Stimulated activated CD4-positive, alpha-beta T cell treated with anti-CD3 and anti-CD28 coated beads, Interleukin-2, amount 100 ng/mL, for 24 hours (primary cell): ENCODE results near the gene DNAJB5.
A peak's percentile ranks its signal among the peaks of the same experiment; 100 is the strongest.
"Not testable (repeated sequence)": the region's sequence is repeated elsewhere in the genome, so short reads cannot be mapped to it uniquely, and the experiment has no call there.

ENCODE experiments used
- DNase-seq, 2 donors: peaks; one replicate each; pipeline ENCODE4 v3.0.0-alpha.2; 2020

The DNAJB5 gene

DNA sequence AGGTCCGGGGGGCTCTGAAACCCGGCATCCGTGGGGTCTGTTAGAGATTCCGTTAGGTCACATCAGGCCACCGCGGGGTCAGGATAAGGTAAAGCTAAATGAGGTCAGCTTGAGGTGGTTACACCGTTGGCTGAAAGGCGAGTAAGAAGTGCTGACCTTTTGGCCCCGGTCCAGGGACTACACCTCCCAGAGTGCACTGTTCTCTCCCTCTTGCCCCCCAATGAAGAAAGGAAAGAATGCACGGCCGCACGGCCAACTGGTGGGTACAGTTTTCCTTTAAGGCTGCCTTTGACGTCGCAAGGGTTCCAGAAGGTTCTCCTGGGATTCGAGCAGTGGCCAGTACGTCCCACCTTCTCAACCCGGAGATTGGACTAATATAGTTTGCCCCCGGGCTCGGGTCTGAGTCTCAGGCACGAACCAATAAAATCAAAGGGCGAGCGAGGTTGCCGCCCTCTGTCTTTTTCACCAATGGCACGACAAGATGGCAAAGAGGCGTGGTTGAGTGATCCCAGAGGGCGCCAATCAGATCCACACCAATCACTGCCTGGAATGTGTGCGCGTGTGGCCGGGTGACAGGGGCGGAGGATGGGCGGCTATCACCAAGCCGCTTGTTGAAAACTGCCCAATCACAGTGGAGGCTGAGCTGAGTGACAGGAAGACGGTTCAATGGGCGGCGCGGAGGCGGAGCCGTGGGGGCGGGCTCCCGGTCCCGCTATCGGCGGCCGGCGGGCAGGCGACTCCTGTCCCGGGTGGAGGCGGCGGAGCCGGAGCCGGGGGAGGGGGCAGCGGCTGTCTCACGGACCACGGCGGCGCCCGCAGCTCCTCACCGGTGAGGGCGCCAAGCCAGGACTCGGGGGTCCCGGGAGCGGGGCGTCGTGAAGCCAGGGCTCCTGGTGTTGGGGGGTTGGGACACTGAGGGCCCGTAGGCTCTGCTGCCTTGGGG lies at the start of gene DNAJB5:
Gene DNAJB5 (plus strand): TSS at position 743 of the 943 bp plus-strand sequence. CDS start 886 bp downstream, outside the sequence.
- peak; percentile 95 to 96 for DNase-seq

DNA sequence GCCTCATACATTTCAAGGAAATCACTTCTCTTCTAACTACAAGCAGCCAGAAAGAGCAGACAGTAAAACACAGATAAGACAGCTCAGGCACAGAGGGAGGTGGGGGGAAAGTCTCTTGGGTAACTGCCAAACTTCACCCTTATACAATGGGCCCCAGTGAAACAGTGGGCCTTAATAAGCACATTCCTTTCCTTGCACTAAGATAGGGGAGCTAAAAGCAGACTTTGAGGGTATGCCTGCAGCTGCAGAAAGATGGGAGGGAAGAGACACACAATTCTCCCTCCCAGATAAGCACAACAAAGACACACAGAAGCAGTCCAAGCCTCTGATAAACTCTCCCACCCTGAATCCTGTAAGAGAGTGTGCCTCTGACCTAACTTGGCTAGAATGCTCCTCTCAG lies 49.6 kb upstream of the DNAJB5 start:
- DNase-seq, result not testable (repeated sequence)

DNA sequence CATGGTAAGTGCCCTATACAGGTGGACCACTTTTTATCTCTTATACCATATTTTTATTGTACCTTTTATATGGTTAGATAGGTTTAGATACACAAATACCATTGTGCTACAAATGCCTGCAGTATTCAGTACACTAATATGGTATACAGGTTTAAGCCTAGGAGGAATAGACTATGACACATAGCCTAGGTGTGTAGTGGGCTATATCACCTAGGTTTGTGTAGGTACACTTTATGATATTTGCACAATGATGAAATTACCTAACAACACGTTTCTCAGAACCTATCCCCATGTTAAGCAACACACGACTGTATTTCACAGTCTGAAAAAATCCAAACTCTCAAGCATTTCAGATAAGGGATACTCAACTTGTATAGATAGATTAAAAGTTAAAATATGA lies 41.1 kb upstream of the DNAJB5 start:
- no peak for DNase-seq

DNA sequence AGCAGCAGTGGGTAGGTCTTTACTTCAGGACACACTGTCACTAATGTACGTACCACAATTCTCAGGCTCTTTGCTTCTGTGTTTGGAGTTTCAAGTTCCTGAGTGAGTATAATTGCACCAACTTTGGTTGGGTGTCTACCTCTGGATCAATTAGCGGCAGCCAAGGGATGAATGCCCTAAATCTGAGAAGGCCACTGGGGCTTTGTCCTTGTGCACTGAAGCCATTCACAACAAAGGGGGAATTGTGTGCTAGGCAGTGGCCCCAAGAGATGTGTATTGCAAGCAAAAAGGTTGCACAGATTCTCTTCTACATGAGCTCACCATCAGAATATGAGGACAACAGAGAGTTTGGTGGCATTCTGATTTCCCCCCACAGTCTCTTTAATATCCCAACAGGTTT lies 35.3 kb upstream of the DNAJB5 start:
- DNase-seq, result no peak

DNA sequence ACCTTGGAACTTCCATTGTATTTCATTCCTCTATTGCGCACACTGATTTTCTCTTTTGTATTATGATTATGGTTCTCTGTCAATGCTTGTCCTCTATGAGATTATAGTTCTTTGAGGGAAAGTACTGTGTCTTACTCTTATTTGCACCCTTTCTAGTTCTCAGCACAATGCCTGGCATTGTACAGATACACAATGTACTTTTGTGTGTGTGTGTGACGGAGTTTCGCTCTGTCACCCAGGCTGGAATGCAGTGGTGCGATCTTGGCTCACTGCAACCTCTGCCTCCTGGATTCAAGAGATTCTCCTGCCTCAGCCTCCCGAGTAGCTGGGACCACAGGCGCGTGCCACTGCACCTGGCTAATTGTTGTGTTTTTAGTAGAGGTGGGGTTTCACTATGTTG lies 33.5 kb upstream of the DNAJB5 start:
- not testable (repeated sequence) for DNase-seq

DNA sequence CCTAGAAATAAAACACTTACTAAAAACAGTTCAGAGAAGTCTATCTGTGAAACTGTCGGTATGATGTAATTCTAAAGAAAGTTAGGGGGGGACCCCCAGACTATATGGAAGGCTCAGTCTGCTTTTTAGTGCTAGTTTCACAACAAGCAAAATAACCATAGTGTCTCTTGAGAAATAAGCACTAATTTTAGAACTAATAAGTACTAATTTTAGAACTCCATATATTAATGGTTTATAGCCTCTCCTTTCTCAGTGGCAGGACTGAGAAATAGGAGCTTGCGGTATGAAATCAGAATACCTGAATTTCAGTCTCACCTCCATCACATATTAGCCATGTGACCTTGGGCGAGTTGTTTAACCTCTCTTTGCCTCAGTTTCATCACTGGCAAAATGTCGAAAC lies 32.9 kb upstream of the DNAJB5 start:
- no peak for DNase-seq

DNA sequence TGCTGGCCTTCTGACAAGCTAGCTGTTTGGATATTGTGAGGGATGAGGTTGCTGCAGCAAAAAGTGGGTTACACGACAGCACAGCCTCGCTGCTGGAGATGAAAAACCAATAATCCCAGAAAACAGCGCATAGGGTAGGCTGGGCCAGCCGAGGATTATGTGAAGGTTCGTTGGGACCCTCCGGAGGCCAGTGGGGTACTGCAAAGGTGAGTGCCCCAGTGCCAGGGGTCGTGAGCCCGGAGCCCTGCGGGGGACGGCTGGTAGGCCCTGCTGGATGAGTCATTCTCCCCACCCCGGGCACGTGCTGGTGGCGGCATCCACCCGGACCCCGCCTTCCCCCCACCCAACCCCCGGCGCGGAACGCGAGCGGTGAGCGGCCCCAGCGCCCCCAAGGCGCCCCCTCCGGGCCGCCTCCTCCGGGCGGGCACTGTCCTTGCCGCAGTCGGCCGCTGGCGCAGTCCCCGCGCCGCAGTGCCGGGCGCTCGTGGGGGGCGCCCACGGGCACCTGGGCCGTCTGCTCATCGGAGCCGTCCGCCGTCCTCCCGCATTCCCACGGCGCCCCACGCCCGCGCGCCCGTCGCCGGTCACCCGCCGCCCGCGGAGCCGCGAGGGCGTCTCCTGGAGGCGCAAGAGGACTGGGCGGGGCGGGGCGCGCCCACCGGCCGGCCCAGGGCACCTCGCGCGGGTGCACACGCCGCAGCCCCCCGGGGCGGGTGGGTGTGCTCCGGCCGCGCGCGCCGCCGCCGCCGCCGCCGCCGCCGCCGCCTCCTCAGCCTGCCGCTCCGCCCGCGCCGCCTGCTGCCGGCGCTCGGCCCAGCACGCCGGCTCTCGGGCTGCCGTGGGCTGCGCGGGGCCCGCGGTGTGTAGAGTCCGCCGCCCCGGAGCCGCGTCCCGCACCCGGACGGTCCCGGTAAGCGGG lies 31.8 kb upstream of the DNAJB5 start, which contains the start of gene PHF24:
Gene PHF24 (plus strand): TSS at position 794 of the 919 bp plus-strand sequence. CDS start 13,014 bp downstream, outside the sequence.
- DNase-seq, result peak; percentile 22 to 25

DNA sequence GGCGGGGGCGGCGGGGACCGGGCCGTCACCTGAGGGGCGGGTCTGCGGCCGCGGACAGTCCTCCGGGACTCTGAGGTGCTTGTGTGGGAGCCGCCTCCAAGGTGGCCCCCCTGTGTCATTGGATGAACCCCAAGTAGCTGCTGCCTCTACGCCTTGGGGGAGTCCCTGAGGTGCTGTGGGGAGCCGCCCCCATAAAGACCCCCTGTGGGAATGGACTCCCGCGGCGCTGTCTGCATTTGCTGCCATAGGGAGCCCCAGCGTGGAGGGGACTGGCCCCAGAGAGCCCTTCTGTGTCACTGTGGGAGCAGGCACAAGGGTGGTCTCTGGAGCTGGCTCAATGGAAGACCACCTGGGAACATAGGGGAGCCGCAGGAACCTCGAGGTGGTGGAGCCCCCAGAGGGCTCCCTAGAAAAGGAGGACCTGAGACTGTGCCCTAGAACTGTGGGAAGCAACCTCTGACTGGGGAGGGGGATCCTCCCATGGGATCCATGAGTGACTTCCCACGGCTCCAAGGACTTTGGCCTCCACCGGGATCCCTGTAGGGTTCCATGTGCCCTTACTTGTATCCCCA lies 31.0 kb upstream of the DNAJB5 start:
- no peak for DNase-seq

DNA sequence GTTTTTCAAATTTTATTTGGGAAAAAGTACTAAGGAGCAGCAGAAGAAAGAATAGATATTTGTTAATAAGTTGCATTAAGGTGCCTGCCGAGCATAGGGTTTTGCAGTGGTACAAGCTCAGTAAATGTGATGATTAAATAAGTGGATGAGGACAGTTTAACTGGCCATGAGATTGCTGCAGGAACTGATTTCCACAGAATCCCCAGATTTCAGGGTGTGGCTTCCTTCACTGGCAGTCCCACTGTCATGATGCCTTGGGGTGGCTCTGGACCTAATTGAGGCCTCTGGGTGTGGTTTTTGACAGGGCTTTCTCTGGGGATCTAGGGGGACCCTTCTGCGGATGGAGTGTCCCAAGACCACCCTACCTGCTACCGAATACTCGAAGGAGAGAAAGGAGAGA lies 30.1 kb upstream of the DNAJB5 start:
- DNase-seq, result no peak

DNA sequence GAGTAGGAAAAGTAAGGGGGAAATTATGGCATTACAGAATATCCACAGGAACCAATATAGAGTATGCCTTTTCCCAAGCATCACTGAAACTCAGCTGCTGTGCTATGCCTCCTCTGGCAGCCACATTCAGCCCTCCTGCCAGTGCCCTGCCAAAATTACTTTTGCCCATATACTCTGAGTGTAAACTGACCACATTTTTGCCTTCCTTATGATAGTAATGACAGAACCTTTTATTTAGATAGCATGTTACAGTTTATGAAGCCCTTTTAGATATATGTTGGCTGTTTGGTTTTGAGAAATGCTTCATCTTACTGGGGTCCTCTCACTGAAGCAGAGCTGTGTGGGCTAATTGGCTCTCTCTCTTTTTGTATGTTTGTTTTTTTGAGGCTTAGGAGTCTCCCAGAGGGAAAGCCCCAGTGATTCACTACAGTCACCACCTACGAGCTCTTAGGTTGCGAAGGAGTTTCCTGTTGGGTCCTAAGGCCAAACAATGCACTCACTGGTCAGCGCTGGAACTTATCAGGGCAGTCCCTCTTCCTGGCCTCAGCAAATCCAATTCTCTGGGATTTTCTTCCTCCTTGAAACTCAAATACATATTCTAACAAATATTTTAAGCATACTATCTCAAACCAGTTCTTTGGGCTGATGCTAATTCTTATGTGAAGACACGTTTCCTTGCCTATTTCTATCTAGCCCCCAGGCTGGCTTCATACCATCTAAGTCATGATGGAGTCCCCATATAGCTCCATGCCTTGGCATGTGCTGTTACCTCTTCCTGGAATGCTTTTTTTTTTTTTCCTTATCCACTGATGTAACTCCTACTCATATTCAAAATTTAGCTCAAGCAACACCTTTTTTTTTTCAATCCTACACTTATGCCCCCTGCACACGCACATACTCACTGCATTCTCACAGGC lies 27.7 kb upstream of the DNAJB5 start:
- DNase-seq, result no peak

DNA sequence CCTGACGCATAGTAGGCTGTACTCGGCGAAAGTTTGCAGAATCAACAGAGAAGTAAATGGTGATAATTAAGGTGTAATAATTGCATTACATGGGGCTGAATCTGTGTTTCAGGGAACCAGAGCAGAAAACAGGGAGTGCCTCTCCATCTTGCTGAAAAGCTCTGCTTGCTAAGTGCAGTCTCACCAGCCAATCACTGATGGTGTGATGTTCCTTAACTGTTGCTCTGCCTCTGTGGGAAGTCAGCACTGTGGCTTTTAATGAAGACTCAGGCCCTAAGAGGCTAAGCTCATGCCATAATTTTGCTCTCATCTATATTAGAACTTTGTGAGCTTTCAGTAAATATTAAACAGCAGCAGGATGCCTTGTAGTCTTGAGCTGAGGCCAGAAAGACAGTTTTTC lies 27.0 kb upstream of the DNAJB5 start:
- DNase-seq, result no peak

DNA sequence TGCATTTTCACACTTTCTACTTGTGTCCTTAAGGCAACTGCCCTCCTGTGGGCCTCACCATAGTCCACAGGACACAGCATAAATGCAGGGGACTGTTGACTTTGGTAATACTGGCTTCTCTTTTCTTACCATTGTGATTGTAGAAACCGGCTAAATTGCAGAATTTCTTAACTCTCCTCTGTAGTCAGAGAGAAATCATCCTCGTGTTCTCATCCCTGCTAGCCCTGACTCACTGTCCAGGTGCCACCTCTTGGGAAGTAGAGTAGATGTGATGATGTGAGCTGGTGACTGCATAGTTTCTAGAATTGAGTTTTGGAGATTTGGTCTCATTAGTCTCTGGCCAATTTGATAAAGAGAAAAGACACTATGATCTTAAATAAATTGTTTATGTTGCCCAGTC lies 26.0 kb upstream of the DNAJB5 start:
- DNase-seq, result no peak

DNA sequence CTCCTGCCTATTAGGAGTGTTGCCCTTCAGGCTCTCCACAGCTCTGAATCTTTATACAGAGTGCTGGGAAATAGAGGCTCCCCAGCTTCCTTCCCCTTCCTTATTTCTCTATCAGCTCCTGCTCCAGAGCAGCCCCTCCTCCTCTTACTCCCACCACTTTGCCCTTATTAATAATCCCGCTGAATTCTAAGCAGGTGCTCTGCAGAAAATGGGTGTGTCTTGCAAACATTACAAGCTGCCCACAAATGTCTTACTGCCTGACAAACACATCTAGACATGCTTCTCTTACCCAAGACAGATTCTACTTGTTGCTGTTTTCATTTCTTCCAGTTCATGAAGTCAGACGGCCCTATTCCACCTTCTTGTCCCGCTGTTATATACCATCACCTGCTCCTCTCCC lies 25.1 kb upstream of the DNAJB5 start:
- no peak for DNase-seq

DNA sequence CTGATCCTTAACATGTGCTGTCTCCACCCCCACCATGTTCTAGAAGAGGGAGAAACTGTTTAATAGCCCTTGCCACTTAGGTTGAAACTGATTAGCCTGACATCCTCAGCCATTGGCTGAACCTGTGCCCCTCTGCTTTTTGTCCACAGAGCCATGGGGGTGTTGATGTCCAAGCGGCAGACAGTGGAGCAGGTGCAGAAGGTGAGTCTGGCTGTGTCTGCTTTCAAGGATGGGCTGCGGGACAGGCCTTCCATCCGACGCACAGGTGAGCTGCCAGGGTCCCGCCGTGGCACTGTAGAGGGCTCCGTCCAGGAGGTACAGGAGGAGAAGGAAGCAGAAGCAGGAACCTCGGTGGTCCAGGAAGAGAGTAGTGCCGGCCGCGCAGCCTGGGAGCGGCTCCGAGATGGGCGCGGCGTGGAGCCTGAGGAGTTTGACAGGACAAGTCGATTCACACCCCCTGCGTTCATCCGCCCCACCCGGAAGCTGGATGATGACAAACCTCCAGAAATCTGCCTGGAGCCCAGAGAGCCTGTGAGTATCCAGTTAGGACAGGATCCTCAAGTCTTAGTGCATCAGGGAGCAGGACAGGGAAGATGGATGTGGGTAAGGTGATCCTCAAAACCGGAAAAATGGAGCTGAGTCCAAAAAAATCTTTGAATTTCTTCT lies 18.3 kb upstream of the DNAJB5 start:
- no peak for DNase-seq

DNA sequence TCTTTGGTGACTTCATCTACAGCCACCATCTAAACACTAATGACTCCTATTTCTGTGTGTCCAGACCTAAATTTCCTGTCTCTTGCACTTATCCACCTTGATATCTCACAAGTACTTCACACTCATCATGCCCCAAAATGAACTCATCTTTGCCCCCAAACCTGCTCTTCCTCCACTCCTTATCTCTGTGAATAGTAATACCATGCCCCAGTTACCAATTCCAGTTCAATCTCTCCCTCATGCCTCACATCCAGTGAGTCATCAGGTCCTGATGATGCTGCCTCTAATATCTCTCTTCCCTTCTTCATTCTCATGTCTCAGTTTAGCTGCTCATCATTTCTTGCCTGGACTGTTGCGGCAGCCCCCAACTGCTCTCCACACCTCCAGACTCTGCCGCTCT lies 14.9 kb upstream of the DNAJB5 start:
- DNase-seq, result no peak

DNA sequence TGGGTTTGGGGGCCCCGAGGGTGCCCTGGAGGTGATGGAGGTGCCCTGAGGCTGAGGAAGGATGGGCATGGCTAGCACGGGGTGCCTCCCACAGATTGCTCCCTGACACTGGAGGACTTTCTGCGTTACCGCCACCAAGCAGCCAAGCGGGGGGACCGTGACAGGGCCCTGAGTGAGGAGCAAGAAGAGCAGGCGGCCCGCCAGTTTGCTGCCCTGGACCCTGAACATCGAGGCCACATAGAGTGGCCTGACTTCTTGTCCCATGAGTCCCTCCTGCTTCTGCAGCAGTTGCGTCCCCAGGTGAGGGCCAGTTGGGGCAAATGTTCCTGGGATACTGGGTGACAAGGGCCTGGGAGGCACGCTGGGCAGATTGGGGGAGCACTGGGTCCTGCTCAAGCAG lies 13.1 kb upstream of the DNAJB5 start:
- no peak for DNase-seq

DNA sequence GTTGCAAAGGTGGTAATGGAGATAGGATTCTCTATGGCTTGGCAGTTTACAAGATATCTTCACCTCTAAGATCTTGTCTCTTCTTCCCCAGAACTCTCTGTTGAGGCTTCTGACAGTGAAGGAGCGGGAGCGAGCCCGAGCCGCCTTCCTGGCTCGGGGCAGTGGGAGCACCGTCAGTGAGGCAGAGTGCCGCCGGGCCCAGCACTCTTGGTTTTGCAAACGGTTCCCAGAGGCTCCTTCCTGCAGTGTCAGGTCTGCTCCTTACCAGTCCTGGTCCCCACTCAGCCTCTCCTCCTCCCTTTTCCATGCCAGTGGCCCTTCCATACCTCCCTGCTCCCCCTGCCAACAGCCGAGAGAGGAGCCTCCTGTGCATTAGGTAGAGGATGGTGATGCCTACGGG lies 12.6 kb upstream of the DNAJB5 start:
- DNase-seq, result no peak

DNA sequence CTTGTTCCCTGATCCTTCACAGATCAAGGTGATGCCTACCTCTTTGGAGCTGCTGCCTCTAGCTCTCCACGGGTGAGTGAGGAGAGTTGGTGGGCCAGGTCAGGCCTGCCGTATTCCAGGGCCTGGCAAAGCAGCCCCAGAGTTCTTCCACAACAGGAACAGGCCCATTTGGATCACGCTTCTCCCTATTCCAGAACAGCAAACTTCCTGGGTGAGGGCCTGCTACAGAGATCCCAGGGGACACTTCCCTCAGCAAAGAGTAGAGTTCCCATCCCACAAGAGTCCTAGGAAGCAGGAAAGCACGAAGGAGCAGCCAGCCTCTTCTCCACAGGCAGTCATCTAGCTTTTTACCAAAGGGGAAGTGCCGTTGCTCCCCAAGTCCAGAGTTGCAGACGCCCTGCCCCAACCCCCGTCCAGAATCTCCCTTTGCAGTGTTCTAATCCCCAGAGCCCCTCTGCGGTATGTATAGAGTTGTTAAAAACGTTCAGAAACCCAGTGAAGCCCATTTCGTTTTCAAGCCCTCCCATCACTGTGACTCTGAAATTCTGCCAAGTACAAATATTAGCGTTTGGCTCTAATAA lies 9.3 kb upstream of the DNAJB5 start:
- DNase-seq, result no peak

DNA sequence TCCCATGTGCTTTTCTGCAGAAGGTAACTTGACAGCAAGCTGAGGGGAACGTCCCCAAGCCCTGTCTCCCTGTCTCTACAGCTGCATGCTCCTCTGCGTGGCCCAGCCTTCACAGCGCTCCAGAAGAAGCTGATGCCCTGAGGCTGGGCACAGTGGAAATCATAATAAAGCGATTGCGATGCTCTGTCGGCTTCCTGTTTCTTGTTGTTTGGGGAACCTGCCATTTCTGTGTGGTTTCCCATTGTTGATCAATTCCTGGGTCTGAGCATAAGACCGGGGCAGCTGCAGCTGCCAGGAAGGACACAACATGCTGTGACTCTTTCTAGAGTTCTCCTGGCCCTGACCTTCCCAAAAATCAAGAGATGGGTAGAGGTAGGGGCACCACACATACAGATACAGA lies 7.2 kb upstream of the DNAJB5 start:
- no peak for DNase-seq

DNA sequence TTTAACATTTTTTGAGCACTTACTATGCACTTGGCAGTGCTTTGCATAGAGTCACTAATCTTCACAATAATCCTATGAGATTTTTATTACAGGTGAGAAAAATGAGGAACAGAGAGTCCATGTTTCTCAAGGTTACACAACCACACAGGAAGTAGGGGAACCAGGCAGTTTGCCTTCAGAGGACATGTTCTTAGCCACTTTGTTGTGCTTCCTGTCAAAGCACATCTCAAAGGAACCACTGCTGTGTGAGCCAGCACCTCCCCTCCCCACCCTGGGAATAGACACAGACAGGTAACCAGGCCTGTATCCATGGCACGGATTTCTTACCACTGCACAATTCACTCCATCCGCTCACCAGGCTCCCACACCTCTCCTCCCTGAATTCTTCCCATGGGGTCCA lies 6.3 kb upstream of the DNAJB5 start:
- no peak for DNase-seq

DNA sequence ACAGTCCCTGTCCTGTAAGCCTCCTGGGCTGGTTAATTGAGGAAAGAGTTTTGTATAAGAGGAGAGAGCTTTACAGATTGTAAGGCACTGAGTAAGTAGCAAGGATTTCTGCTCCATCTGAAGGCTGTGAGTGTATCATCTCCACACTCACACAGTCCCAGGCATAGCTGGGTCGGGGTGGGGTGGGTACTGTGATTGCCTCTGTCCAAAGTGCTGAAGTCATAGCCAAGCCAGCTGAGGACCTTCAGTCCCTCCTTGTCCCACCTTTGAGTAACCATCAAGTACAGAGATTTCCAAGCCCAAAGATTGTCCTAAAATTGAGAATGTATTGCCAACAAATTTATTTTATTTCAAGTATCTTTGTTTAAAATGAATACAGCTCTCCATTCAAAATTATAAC lies 5.5 kb upstream of the DNAJB5 start:
- no peak for DNase-seq
